GM19240 (cell line): ENCODE results near the gene IZUMO1R.
"Not testable (repeated sequence)": the region's sequence is repeated elsewhere in the genome, so short reads cannot be mapped to it uniquely, and the experiment has no call there.

Experiments
- DNase-seq: peaks from one replicate; pipeline ENCODE4 v3.0.0; 2011; ENCODE audit warnings: low spot score; ENCODE audit not compliant: insufficient read length

Gene IZUMO1R

GRCh38 chr11:94303966-94304958 is at the start of gene IZUMO1R:
TSS of gene IZUMO1R (plus strand) at chr11:94304580. CDS start at chr11:94305637, 1,057 bp downstream.
- DNase-seq, result no peak

GRCh38 chr11:94271885-94272372 is 32.5 kb upstream of the IZUMO1R start:
- no peak for DNase-seq

GRCh38 chr11:94272738-94273313 is 31.6 kb upstream of the IZUMO1R start:
- DNase-seq, result no peak

GRCh38 chr11:94275961-94276360 is 28.4 kb upstream of the IZUMO1R start:
- DNase-seq, result no peak

- no peak for DNase-seq
These were observed 27.4 kb upstream of the IZUMO1R start for GRCh38 chr11:94276943-94277342.

- not testable (repeated sequence) for DNase-seq
These were observed 26.2 kb upstream of the IZUMO1R start for GRCh38 chr11:94278207-94278606.

- DNase-seq, result no peak
These were observed 24.4 kb upstream of the IZUMO1R start for GRCh38 chr11:94279996-94280395.

GRCh38 chr11:94281324-94281723 is 23.1 kb upstream of the IZUMO1R start:
- no peak for DNase-seq

- DNase-seq, result no peak
These were observed 20.7 kb upstream of the IZUMO1R start for GRCh38 chr11:94283678-94284077.

GRCh38 chr11:94295534-94295933 is 8.8 kb upstream of the IZUMO1R start:
- DNase-seq, result no peak

GRCh38 chr11:94297985-94298576 is 6.3 kb upstream of the IZUMO1R start:
- DNase-seq, result no peak

GRCh38 chr11:94302776-94303175 is 1.6 kb upstream of the IZUMO1R start:
- no peak for DNase-seq

- DNase-seq, result no peak
These were observed 766 bp downstream of the IZUMO1R start for GRCh38 chr11:94305146-94305545.

- no peak for DNase-seq
These were observed 2.9 kb downstream of the IZUMO1R start for GRCh38 chr11:94307101-94307791.

GRCh38 chr11:94308024-94308423 is 3.6 kb downstream of the IZUMO1R start:
- no peak for DNase-seq

- DNase-seq, result no peak
These were observed 5.4 kb downstream of the IZUMO1R start for GRCh38 chr11:94309757-94310156.

GRCh38 chr11:94310191-94310875 is 6.0 kb downstream of the IZUMO1R start:
- no peak for DNase-seq

- no peak for DNase-seq
These were observed 8.0 kb downstream of the IZUMO1R start for GRCh38 chr11:94312339-94312738.

- DNase-seq, result no peak
These were observed 9.7 kb downstream of the IZUMO1R start for GRCh38 chr11:94314064-94314463.

GRCh38 chr11:94315664-94316063 is 11.3 kb downstream of the IZUMO1R start:
- DNase-seq, result no peak

- no peak for DNase-seq
These were observed 18.1 kb downstream of the IZUMO1R start for GRCh38 chr11:94322501-94322900.
